Measurements from ENCODE around the gene PHRF1.
"Not testable (repeated sequence)": the region's sequence is repeated elsewhere in the genome, so short reads cannot be mapped to it uniquely, and the experiment has no call there.

The PHRF1 gene

GRCh38 chr11:574031-574570, 2.2 kb upstream of the PHRF1 start:
- DNase-seq: not testable (repeated sequence)

GRCh38 chr11:574632-575312, 1.5 kb upstream of the PHRF1 start:
- DNase-seq: no peak

- DNase-seq: no peak
Measured at GRCh38 chr11:575313-575995, 816 bp upstream of the PHRF1 start.

GRCh38 chr11:576811-577610, 741 bp downstream of the PHRF1 start:
- DNase-seq: no peak

GRCh38 chr11:577611-577894, 1.3 kb downstream of the PHRF1 start:
- no peak for DNase-seq

- no peak for DNase-seq
Measured at GRCh38 chr11:578276-579035, 2.2 kb downstream of the PHRF1 start.

- DNase-seq: no peak
Measured at GRCh38 chr11:579830-580601, 3.7 kb downstream of the PHRF1 start.

GRCh38 chr11:581342-581741, 5.1 kb downstream of the PHRF1 start:
- DNase-seq: no peak

- DNase-seq: no peak
Measured at GRCh38 chr11:581752-582151, 5.5 kb downstream of the PHRF1 start.

- no peak for DNase-seq
Measured at GRCh38 chr11:584287-584686, 8.0 kb downstream of the PHRF1 start.

- no peak for DNase-seq
Measured at GRCh38 chr11:586376-587316, 10.4 kb downstream of the PHRF1 start.

GRCh38 chr11:587546-587945, 11.3 kb downstream of the PHRF1 start:
- DNase-seq: no peak

GRCh38 chr11:587978-588380, 11.7 kb downstream of the PHRF1 start:
- no peak for DNase-seq

- DNase-seq: no peak
Measured at GRCh38 chr11:589798-590197, 13.5 kb downstream of the PHRF1 start.

- DNase-seq: no peak
Measured at GRCh38 chr11:590997-591396, 14.7 kb downstream of the PHRF1 start.

GRCh38 chr11:592501-592900, 16.2 kb downstream of the PHRF1 start:
- no peak for DNase-seq

- no peak for DNase-seq
Measured at GRCh38 chr11:592918-593317, 16.6 kb downstream of the PHRF1 start.

- no peak for DNase-seq
Measured at GRCh38 chr11:593347-593746, 17.1 kb downstream of the PHRF1 start.

- no peak for DNase-seq
Measured at GRCh38 chr11:595400-595799, 19.1 kb downstream of the PHRF1 start.

GRCh38 chr11:596374-596773, 20.1 kb downstream of the PHRF1 start:
- DNase-seq: no peak

- DNase-seq: no peak
Measured at GRCh38 chr11:597166-597725, 21.0 kb downstream of the PHRF1 start.

All from NCI-H510A (cell line).